ENCODE measurements around the gene TBC1D10A. TPM values are rescaled to one million over a fixed set of nuclear protein-coding genes. Genes with fewer than 3 reads are reported as not detected.

The TBC1D10A gene
- total RNA-seq, 2 donors from 2014 or later = 46.9 to 63.1 TPM

DNA sequence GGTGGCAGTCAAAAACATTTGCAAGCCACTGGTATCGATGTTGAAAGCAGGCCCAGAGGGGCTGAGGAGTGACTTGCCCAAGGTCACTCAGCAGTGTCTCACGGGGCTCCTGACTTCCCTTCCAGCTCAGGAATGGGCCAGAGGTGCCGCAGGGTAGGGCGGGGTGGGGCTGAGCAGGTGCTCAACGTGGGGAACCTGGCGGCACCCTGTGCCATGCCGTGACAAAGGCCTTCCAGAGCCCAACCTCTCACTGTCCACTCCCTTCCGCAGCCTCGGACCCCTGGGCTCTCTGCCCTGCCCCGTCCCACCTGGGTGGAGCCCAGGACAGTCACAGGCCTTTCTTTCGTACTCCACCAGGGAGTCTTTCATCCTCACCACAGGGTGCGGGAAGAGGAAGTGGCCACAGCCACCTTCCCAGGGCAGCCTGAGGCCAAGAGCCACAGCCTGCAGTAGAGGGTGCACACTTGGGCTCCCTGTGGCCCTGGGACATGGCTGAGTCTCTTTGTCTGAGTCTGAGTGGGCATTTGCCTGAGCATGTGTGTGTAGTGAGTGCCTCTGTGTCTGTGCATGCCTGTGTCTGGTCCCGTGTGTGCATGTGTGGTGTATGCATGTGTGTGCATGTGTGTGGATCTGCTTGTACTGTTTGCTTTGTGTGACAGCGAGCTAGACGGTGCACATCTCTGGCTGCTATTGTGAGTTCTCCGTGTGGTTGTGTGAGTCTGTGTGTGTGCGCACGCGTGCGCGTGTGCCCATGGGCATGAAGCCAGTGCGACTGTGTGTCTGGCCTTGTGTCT is 74.1 kb downstream of the TBC1D10A start:
- H3K36me3 Mint-ChIP-seq (ENCODE audit: low read depth) = peaks cover 4% of the 10 kb centered on the region
- no peaks in the 10 kb centered on the region for H3K27me3 Mint-ChIP-seq
- ATAC-seq (no peak), DNase-seq (no peak)
- no peak overlapping the region for H3K4me3 Mint-ChIP-seq
- H3K9me3 ChIP-seq (ENCODE audit: control insufficient read depth, low read length, poor library complexity, severe bottlenecking) = no peaks in the 10 kb centered on the region
- H3K4me1 Mint-ChIP-seq = peaks cover 19% of the 10 kb centered on the region
- H3K27ac Mint-ChIP-seq = peak overlapping the region; percentile 37

DNA sequence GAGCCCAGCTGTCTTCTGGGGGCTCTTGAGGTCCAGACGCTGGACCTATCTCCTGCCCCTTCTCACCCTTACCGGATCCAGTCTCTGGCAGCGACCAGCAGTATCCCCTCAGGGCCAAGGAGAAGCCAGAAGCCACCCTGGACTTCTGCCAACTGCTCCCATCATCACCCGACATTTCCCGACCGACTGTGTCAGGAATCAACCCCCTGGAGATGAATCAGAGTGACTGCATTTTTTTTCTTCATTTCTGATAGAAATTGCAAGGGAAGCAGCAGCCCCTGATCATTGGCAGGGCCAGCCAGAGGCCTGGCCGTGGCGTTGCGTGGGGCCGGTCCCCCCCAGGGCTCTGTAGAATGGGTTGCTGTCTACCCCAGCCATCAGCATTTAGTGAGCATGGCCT is 75.0 kb downstream of the TBC1D10A start:
- ATAC-seq (no peak), DNase-seq (no peak)
- H3K27ac Mint-ChIP-seq = no peak overlapping the region
- H3K27me3 Mint-ChIP-seq = no peaks in the 10 kb centered on the region
- peaks cover 21% of the 10 kb centered on the region for H3K4me1 Mint-ChIP-seq
- H3K36me3 Mint-ChIP-seq (ENCODE audit: low read depth) = peaks cover 4% of the 10 kb centered on the region
- H3K9me3 ChIP-seq (ENCODE audit: control insufficient read depth, low read length, poor library complexity, severe bottlenecking) = no peaks in the 10 kb centered on the region
- H3K4me3 Mint-ChIP-seq = no peak overlapping the region

DNA sequence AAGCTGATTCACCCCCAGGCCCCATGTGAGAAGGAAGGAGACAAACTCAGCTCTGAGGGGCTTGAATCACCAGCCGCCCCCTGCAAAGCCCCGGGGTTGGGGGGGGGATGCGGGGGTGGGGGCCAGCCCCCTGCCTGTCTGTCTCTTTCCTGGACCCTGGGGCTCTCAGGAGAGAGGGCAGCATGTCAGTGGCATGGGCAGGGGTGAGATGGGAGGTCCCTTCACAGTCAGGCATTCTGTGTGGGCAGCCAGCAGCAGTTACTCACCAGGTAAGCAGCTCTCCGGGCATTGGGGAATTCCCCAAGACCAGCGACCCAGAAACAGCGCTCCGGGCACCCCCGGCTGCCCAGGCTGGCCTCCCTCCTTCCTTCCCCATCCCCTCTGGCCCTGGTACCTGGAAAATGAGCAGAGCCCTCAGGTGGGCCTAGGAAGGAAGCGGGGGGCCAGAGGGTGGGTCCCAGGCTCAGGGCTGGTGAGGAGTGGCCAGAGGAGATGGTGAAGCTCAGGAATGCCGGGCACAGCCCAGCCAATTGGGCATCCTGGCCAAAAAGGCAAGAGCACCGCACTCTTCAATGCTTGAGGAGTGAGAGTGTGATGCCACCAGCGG is 76.0 kb downstream of the TBC1D10A start:
- Mint-ChIP-seq H3K27ac (no peak overlapping the region), H3K27me3 (no peaks in the 10 kb centered on the region), H3K36me3 (ENCODE audit: low read depth) (peaks cover 4% of the 10 kb centered on the region), H3K4me3 (no peak overlapping the region), H3K4me1 (peaks cover 26% of the 10 kb centered on the region)
- no peaks in the 10 kb centered on the region for H3K9me3 ChIP-seq (ENCODE audit: control insufficient read depth, low read length, poor library complexity, severe bottlenecking)
- no peak for ATAC-seq
- no peak for DNase-seq

DNA sequence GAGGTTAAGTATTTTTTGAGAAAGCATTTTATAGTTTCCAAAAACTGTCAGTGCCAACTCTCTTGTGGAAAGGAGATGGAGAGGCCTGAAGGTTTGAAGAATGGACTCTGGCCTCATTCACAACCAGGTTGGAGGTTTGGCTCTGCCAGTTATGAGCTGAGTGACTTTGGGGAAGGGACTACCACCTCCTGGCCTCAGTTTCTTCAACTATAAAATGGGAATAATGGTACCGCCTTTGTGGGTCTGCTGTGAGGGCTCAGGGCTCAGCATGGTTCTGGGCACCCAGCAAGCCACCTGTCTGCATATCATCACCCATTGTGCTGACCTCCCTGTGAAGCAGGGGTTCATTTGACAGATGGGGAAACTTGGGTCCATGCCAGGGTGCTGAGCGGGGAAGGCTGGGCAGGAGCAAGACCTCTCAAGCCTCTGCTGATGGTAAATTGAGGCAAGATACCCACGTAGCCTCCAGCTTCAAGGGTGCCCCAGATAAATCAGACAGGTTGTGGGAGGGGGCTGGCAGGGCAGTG is 76.6 kb downstream of the TBC1D10A start:
- peaks cover 31% of the 10 kb centered on the region for H3K4me1 Mint-ChIP-seq
- no peak for ATAC-seq

DNA sequence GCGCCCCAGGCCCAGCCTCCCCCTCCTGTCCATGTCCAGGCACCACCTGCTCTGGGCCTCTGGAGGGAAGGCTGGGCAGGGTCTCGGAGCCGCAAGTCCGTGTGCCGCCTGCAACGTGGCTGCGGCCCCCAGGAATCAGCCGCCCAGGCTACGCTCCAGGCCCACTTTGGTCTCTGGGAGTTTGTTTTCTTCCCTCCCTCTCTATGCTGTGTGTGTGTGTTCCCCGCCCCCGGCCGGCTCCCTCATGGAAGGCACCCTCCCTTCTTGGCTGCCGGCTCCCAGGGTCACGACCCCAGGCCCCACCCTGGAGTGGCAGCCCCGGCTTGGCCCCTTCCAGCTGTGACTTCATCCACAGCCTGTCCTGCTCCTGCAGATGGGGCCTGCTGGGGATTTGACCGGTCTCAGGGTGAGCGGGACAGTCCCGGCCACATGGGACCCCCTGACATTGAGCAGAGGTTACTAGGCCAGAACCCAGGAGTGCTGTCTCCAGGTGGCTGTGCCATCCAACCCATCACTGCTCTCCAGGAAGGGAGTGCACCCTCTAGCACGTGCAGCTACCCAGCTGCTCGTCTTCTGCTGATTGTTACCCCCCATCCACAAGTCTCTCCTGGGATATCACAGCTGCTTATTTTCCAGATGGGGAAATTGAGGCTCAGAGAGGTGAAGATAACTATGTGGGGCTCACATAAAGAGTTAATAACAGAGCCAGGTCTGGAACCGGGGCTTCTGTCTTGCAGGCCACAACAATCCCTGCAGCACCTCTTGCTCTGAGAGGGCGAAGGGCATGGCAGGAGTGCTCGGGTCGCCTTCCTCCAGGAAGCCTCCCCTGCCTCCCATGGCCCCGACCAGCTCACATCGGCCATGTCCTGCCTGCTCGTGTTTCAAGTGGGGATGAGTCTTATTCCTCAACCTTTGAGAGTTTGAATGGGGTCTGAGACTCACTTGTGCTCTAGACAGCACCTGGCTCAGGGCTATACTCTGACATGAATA is 77.4 kb downstream of the TBC1D10A start:
- peaks cover 39% of the 10 kb centered on the region for H3K4me1 Mint-ChIP-seq
- no peak overlapping the region for H3K4me3 Mint-ChIP-seq
- no peak overlapping the region for H3K27ac Mint-ChIP-seq

More for the DNA sequence above, 76.6 kb downstream of the TBC1D10A start:
- Mint-ChIP-seq H3K27ac (no peak overlapping the region), H3K36me3 (ENCODE audit: low read depth) (peaks cover 6% of the 10 kb centered on the region), H3K27me3 (no peaks in the 10 kb centered on the region), H3K4me3 (no peak overlapping the region)
- no peak for DNase-seq
- no peaks in the 10 kb centered on the region for H3K9me3 ChIP-seq (ENCODE audit: control insufficient read depth, low read length, poor library complexity, severe bottlenecking)

DNA sequence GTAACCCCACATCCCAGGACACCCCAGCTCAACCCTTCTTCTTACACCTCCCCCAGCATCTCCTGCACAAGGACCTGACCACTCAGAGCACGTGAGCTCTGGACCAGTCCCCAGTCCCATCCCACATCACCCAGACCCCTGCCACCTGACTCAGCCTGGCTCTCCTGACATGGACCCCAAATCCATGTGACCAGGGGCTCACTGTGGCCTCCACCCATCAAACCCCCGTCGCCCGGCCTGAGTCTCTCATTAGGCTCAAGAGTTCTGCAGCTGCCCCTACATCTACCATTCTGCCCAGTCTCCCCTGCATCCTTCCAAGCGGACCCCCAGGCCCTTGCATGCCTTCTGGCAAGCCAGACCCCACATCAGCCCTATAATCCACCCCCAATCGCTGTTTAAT is 78.3 kb downstream of the TBC1D10A start:
- no peak for ATAC-seq
- peaks cover 6% of the 10 kb centered on the region for H3K36me3 Mint-ChIP-seq (ENCODE audit: low read depth)
- H3K4me3 Mint-ChIP-seq = peak overlapping the region; percentile 71
- no peaks in the 10 kb centered on the region for H3K9me3 ChIP-seq (ENCODE audit: control insufficient read depth, low read length, poor library complexity, severe bottlenecking)
- peaks cover 47% of the 10 kb centered on the region for H3K4me1 Mint-ChIP-seq
- peak overlapping the region; percentile 24 for H3K27ac Mint-ChIP-seq
- H3K27me3 Mint-ChIP-seq = no peaks in the 10 kb centered on the region
- DNase-seq = no peak

More for the DNA sequence above, 77.4 kb downstream of the TBC1D10A start:
- no peaks in the 10 kb centered on the region for H3K9me3 ChIP-seq (ENCODE audit: control insufficient read depth, low read length, poor library complexity, severe bottlenecking)
- no peaks in the 10 kb centered on the region for H3K27me3 Mint-ChIP-seq
- DNase-seq (no peak), ATAC-seq (no peak)
- peaks cover 6% of the 10 kb centered on the region for H3K36me3 Mint-ChIP-seq (ENCODE audit: low read depth)

DNA sequence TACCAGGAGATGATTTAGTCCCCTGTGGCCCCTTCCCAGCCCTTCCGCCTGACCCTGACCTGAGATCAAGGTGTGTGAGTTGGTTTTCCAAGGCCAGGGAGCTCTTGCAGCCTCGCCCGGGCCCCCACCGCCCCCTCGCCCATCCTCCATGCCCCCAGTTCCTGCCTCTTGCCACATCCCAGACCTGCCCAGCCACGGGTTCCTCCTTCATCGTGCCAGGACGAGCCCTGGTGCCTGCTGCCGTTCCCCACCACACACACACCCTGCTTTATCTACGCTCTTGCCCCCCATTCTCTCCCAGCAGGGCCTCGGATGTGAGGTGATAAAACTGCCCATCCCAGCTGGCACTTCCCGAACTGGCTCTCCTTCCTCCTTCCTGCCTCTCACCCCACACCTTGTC is 78.8 kb downstream of the TBC1D10A start:
- peak overlapping the region; percentile 27 for H3K27ac Mint-ChIP-seq
- H3K4me1 Mint-ChIP-seq = peaks cover 48% of the 10 kb centered on the region
- no peaks in the 10 kb centered on the region for H3K9me3 ChIP-seq (ENCODE audit: control insufficient read depth, low read length, poor library complexity, severe bottlenecking)
- peak overlapping the region; percentile 71 for H3K4me3 Mint-ChIP-seq
- H3K27me3 Mint-ChIP-seq = no peaks in the 10 kb centered on the region
- ATAC-seq (no peak), DNase-seq (no peak)
- peaks cover 6% of the 10 kb centered on the region for H3K36me3 Mint-ChIP-seq (ENCODE audit: low read depth)

DNA sequence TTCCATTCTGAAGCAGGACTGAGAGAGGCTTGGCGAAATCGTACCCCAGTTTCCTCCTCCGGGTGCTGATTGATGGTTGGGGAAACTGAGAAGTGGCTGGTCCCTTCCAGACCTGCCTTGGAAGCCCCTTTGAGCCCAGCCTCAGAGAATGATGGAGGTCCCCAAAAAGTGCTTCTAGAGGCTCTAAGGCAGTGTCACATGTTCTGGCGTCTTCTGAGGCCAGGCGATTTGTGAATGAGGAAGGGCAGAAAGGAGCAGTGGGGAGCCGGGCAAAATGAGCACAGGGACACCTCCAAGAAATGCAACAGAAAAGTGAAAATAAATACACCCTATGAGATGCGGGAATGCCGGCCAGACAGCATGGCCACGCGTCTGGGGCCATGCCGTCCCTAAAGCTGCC is 79.2 kb downstream of the TBC1D10A start:
- peaks cover 46% of the 10 kb centered on the region for H3K4me1 Mint-ChIP-seq
- DNase-seq = no peak
- no peak for ATAC-seq
- peak overlapping the region; percentile 27 for H3K27ac Mint-ChIP-seq
- no peaks in the 10 kb centered on the region for H3K9me3 ChIP-seq (ENCODE audit: control insufficient read depth, low read length, poor library complexity, severe bottlenecking)
- no peaks in the 10 kb centered on the region for H3K27me3 Mint-ChIP-seq
- no peak overlapping the region for H3K4me3 Mint-ChIP-seq
- peaks cover 6% of the 10 kb centered on the region for H3K36me3 Mint-ChIP-seq (ENCODE audit: low read depth)

DNA sequence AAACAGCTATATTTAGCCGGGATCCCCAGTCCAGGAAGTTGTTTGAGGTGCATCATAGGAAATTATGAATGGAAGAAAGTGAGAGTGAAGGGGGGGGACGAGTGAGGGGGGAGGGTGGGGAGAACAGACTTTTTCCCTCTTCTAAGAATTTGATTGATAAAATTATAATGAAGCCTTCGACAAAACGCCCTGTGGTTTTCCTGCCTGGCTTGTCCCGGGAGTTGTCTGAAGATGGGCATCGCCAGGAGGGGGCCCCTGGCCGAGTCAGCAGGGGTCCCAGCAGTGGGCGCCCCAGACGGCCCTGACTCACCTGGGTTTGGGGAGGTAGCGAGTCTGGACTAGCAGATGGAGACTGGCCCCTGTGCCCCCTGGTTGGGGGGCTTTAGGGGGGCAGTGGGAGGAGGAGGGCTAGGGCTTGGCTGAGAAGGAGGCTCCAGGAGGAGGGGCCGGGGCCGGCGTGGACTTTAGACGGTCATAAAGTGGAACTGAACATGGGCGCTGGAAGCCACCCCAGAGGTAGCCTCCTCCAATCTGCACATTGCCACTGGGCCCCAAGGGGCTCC is 79.8 kb downstream of the TBC1D10A start:
- ATAC-seq = no peak
- Mint-ChIP-seq H3K27ac (peak overlapping the region; percentile 11), H3K4me1 (peaks cover 44% of the 10 kb centered on the region), H3K27me3 (no peaks in the 10 kb centered on the region), H3K4me3 (peak overlapping the region; percentile 92), H3K36me3 (ENCODE audit: low read depth) (peaks cover 6% of the 10 kb centered on the region)
- H3K9me3 ChIP-seq (ENCODE audit: control insufficient read depth, low read length, poor library complexity, severe bottlenecking) = no peaks in the 10 kb centered on the region
- DNase-seq = no peak

DNA sequence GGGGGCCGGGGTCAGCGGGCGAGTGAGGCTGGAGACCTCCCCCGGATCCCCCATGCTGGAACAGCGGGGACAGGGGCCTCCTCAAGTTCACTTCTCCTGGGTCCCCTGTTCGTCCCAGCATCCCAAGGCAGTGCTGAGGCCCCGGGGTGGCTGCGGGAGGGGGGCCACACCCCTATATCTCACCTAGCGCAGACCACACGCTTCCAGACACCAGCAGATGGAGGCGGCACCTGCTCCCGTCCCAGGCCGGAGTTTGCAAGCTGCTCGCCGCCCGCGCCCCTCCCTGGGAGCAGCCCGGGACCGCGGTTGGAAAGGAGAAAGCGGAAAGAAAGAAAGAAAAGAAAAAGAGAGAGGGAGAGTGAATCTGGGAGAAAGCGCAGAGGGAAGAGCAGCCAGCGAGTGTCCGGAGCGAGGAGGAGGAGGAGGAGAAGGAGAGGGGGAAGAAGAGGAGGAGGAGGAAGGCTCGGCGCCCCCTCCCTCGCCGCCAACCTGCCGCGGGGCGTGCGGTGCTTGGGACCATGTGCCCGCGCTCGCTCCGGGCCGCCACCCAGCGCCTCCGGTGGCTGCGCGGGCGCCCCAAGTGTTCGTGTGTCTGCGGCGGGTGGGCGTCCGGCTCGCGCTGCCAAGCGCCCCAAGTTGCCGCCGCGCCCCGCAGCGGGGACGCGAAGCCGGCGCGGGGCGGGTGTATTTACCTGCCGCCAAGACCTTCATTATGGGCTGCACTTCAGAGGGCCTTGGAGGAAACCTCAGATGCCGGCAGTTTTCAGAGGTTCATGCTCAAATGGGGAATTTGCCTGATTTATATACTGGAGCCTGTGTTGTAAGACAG is 80.5 kb downstream of the TBC1D10A start, which contains the start of gene LIF:
LIF (minus strand) TSS at position 775 of the 829 bp plus-strand sequence; CDS start at position 711, 64 bp downstream.
- DNase-seq (peak; percentile 31 to 45 (median 39)), ATAC-seq (peak; percentile 83)
- Mint-ChIP-seq H3K27me3 (no peaks in the 10 kb centered on the region), H3K4me1 (peaks cover 45% of the 10 kb centered on the region), H3K27ac (peak within 1 kb of the TSS; percentile 27), H3K36me3 (ENCODE audit: low read depth) (peaks cover 6% of the 10 kb centered on the region), H3K4me3 (peak within 1 kb of the TSS; percentile 92)
- H3K9me3 ChIP-seq (ENCODE audit: control insufficient read depth, low read length, poor library complexity, severe bottlenecking) = no peaks in the 10 kb centered on the region

DNA sequence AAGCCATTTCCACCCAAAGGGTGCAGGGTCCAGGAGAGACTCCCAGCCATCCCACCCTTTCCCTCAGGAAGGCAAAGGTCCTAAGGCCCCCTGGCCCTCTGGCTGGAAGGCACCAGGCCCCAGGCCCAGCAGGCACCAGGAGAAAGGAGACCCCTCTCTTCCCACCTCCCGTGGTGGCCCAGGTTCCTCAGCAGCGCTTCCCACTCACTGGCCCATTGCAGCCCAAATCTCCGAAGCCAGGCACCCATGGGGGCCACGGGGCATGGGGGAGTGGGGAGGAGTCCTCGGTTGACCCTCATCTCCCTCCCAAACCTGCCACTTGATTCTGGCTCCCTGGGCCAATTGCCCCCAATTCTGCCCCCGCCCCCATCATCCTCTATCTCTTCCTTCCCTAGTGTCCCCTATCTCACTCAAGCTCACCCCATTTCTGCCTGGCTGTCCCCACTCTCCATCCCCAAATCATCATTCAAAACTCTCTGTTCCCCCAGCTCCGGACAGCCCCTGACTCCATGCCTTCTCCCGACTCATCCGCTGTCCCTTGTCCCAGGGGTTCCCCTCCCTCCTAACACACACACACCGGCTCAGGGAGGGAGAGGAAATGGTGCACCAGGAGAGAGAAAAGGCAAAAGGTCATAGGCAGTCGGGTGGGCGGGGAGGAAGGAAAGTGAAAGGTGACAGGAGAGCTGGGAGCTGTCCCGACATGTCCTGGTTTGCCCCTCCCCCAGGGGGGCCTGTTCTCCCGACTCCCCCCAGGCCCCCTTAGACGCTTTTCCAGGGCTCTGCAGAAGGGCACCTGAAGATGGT is 81.4 kb downstream of the TBC1D10A start:
- Mint-ChIP-seq H3K4me3 (peak overlapping the region; percentile 92), H3K36me3 (ENCODE audit: low read depth) (peaks cover 6% of the 10 kb centered on the region), H3K4me1 (peaks cover 45% of the 10 kb centered on the region), H3K27ac (peak overlapping the region; percentile 11), H3K27me3 (no peaks in the 10 kb centered on the region)
- no peak for ATAC-seq
- DNase-seq = no peak
- no peaks in the 10 kb centered on the region for H3K9me3 ChIP-seq (ENCODE audit: control insufficient read depth, low read length, poor library complexity, severe bottlenecking)
